Psoas muscle (tissue), 8 donors: ENCODE results near the gene MTHFR. TPM values are rescaled to one million over a fixed set of nuclear protein-coding genes. Genes with fewer than 3 reads are reported as not detected.

Experiments used
- ATAC-seq, 4 donors: fragments of 200-7000 bp; cut with Tn5 transposase; one replicate each; pipeline ENCODE4 v1.9.1; 2020; ENCODE audit warnings: moderate library complexity in 3 of 4, mild to moderate bottlenecking in 2 of 4
- DNase-seq, 2 donors: peaks; one replicate each; pipeline ENCODE4 v3.0.0-alpha.2; 2020
- H3K27ac ChIP-seq: fragments of 200-600 bp; one replicate; pipeline ENCODE4 v1.8.0; 2022
- H3K27me3 ChIP-seq, 3 donors: fragments of 200-600 bp in 1 of 3; one replicate each; pipeline versions ENCODE4 v1.6.1 to v1.8.0; 2013 to 2022; ENCODE audit warnings: low read length in 2 of 3, mild to moderate bottlenecking in 2 of 3, moderate library complexity in 1 of 3; ENCODE audit not compliant: insufficient read depth in 3 of 3
- H3K36me3 ChIP-seq, 2 donors: fragments of 200-600 bp in 1 of 2; one replicate each; pipeline versions ENCODE4 v1.6.1 to v1.8.0; 2013 to 2022; ENCODE audit warnings: low read depth in 1 of 2, mild to moderate bottlenecking in 1 of 2, moderate library complexity in 1 of 2; ENCODE audit not compliant: insufficient read depth in 1 of 2
- H3K4me1 ChIP-seq: fragments of 200-600 bp; one replicate; pipeline ENCODE4 v1.8.0; 2022
- H3K4me3 ChIP-seq: fragments of 200-600 bp; one replicate; pipeline ENCODE4 v1.8.0; 2022; ENCODE audit warnings: mild to moderate bottlenecking
- H3K9me3 ChIP-seq: fragments of 200-600 bp; one replicate; pipeline ENCODE4 v1.8.0; 2022
- WGBS, 3 donors: extraction: QIAGEN DNeasy Blood & Tissue Kit; methylation state at CpG; one replicate each; pipeline versions ENCODE4 v1.1.6 to v1.1.7; 2013; 5-methylcytosine and 5-hydroxymethylcytosine counted together
- intact Hi-C, 2 donors: fragments of 100-400 bp; cut with DNase I; formaldehyde crosslinking; loops; one replicate each; pipeline versions ENCODE4 v1.11.0 to v1.14.2; 2022
- polyA plus RNA-seq, 3 donors: library from polyadenylated mRNA; stranded (reverse); fragments of 200-250 nt; gene quantifications; one replicate each; pipeline ENCODE4 v1.2.3, GENCODE V29; 2013
- total RNA-seq, 4 donors: library from RNA; stranded (reverse); fragmentation: NEBNext Ultra II Directional in 2 of 4; extraction: Animal tissue kit (Norgen Biotek cat#: 25700) in 2 of 4; gene quantifications; one replicate each; pipeline versions ENCODE4 v1.2.1 to v1.2.4, GENCODE V29; 2021 to 2023
- TF ChIP-seq, protein P1 (sequence below): fragments of 200-600 bp; IDR thresholded peaks from one replicate; pipeline ENCODE4 v1.8.0; 2022; ENCODE audit warnings: antibody characterized with exemption
- donor health status: healthy with polysubstance abuse.
- donor health status: DM: no; HTN: no; CAD: no; lungs with moderate emphysema.
- donor health status: Bipolar disorder and iron deficiency.
- donor health status: healthy.
- donor health status: DM: yes; HTN: yes; CAD: no.
- donor health status: DM: no; HTN: no; CAD: no.
- donor health status: DM: no; HTN: no; CAD: no.
- donor health status: DM: yes; HTN: yes; CAD: no.

MTHFR gene
- total and polyA plus RNA-seq, 7 donors: 5.8 to 26.2 (median 15.3) TPM

DNA sequence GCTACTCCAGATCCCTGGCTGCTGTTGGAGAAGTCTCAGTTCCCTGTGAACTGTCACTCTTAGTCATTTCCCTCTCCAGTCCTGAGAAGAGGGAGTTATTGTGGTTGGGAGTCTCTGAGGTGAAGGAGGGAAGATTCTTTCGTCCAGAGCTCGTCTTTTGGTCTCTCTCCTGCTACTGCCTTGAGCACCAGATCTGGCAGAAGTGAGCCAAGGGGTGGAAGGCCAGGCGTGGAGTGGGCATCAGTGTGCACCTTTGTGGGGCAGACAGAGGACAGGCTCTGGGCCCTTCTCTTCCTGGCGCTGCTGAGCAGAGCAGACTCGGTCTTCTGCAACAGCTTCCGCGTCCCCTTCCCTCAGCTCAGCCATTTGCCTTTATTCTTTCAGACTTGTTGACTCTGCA, 19.4 kb upstream of the MTHFR start:
- no peak for ATAC-seq

DNA sequence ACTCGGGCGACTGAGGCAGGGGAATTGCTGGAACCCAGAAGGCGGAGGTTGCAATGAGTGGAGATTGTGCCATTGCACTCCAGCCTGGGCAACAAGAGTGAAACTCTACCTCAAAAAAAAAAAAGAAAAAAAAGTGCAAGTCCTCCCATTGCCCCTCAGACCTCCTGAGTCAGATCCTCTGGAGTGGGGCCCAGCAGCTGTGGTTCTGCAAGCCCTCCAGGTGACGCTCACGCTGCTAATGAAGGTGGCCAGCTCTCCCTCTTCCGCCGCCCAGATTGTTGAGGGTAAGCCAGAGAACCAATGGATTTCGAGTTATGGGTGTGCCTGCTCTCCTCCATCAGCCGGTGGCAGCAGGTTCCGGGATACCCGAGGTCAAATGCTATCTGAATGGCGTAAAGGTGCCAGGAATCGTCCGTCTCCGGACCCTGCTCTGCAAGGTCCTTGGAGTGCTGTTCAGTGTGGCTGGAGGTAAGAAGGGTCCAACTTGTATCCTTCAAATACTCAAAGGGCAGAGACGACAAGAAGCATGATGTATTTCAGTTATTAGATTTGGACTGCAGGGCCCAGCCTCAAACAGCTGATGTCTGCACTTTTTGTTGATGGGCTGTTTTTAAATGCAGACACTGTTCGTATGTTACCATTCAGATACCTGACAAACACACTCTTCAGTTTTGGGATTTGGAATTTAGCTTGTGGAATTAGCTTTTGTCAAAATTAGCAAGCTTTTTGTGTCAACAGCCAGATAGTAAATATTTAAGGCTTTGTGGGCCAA, 17.8 kb upstream of the MTHFR start:
- H3K4me3 ChIP-seq: no peak overlapping the region
- H3K36me3 ChIP-seq: peaks cover 12 to 98% of the 10 kb centered on the region in 2 donors
- no peak overlapping the region for H3K27ac ChIP-seq
- TF ChIP-seq, protein P1, sequence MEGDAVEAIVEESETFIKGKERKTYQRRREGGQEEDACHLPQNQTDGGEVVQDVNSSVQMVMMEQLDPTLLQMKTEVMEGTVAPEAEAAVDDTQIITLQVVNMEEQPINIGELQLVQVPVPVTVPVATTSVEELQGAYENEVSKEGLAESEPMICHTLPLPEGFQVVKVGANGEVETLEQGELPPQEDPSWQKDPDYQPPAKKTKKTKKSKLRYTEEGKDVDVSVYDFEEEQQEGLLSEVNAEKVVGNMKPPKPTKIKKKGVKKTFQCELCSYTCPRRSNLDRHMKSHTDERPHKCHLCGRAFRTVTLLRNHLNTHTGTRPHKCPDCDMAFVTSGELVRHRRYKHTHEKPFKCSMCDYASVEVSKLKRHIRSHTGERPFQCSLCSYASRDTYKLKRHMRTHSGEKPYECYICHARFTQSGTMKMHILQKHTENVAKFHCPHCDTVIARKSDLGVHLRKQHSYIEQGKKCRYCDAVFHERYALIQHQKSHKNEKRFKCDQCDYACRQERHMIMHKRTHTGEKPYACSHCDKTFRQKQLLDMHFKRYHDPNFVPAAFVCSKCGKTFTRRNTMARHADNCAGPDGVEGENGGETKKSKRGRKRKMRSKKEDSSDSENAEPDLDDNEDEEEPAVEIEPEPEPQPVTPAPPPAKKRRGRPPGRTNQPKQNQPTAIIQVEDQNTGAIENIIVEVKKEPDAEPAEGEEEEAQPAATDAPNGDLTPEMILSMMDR: no peak
- H3K27me3 ChIP-seq: no peaks in the 10 kb centered on the region
- DNase-seq: no peak
- no peaks in the 10 kb centered on the region for H3K4me1 ChIP-seq
- no peaks in the 10 kb centered on the region for H3K9me3 ChIP-seq
- ATAC-seq: no peak
- intact Hi-C loops: no loop called here
- 86 to 92% (median 89%) methylated on average over 17 of the region's 17 CpGs for WGBS, 3 donors

More for the DNA sequence above, 19.4 kb upstream of the MTHFR start:
- Histone ChIP-seq H3K36me3 (peaks cover 15 to 98% of the 10 kb centered on the region in 2 donors), H3K27ac (no peak overlapping the region), H3K27me3 (no peaks in the 10 kb centered on the region), H3K4me3 (no peak overlapping the region), H3K4me1 (no peaks in the 10 kb centered on the region), H3K9me3 (no peaks in the 10 kb centered on the region)
- intact Hi-C loops: no loop called here
- TF ChIP-seq, protein P1: no peak
- WGBS, 3 donors: 89 to 95% (median 91%) methylated on average over 5 to 7 of the region's 7 CpGs
- DNase-seq: no peak

DNA sequence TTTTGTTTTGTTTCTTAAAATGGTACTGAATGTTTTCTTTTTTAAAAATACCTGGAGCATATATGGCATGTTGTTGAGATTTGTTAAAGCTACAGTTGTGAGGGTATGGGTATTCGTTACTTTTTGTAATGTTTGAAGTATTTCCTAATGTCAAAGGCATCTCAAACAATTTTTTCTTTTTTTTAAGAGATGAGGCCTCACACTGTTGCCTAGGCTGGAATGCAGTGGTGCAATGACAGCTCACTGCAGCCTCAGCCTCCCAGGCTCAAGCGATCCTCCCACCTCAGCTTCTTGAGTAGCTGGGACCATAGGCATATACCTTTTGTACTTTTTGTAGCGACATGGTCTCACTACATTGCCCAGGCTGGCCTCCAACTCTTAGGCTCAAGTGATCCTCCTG, 16.3 kb upstream of the MTHFR start:
- 87 to 92% (median 88%) methylated on average over 3 of the region's 3 CpGs for WGBS, 3 donors
- intact Hi-C loops: no loop called here
- no peak for DNase-seq
- H3K9me3 ChIP-seq: no peaks in the 10 kb centered on the region
- peaks cover 13 to 98% of the 10 kb centered on the region in 2 donors for H3K36me3 ChIP-seq
- no peaks in the 10 kb centered on the region for H3K4me1 ChIP-seq
- no peak overlapping the region for H3K4me3 ChIP-seq
- ATAC-seq: no peak
- TF ChIP-seq, protein P1: no peak
- H3K27me3 ChIP-seq: no peaks in the 10 kb centered on the region
- peak overlapping the region; percentile 19 for H3K27ac ChIP-seq

DNA sequence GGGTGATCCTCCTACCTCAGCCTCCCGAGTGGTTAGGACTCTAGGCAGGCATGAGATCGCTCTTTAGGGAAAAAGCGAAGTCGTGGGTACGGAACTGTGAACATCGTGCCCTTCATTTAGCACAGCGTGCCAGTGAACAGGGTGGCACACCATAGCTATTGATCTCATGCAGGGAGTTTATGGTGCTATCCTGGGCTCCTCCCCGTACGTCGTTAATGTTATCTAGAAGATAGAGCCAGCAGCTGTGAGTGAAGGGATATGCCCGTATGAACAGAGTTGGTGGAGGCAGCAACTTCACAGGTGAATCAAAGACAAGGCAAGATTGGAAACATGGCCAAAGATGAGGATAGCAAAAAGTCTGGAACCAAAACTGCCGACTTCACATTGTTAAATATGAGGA, 11.4 kb upstream of the MTHFR start:
- DNase-seq: no peak
- Histone ChIP-seq H3K27me3 (no peaks in the 10 kb centered on the region), H3K36me3 (peaks cover 7 to 83% of the 10 kb centered on the region in 2 donors), H3K27ac (no peak overlapping the region), H3K9me3 (no peaks in the 10 kb centered on the region), H3K4me1 (no peaks in the 10 kb centered on the region), H3K4me3 (no peak overlapping the region)
- 92 to 96% (median 94%) methylated on average over 12 of the region's 12 CpGs for WGBS, 3 donors
- TF ChIP-seq, protein P1: no peak
- intact Hi-C loops: no loop called here
- no peak for ATAC-seq
